LHCN-M2 (cell line): Measurements from ENCODE around the gene HIPK4. TPM values are rescaled to one million over a fixed set of nuclear protein-coding genes. Genes with fewer than 3 reads are reported as not detected.
"Not testable (repeated sequence)": the region's sequence is repeated elsewhere in the genome, so short reads cannot be mapped to it uniquely, and the experiment has no call there.

ENCODE experiments used
- DNase-seq: peaks from one replicate; pipeline ENCODE4 v3.0.0-alpha.2; 2012; ENCODE audit warnings: low read depth
- polyA plus RNA-seq: library from polyadenylated mRNA; unstranded; fragments of >200 nt; gene quantifications from one replicate; pipeline ENCODE4 v1.2.1, GENCODE V29; 2012; ENCODE audit warnings: missing spikeins
- total RNA-seq: library from RNA; depleted of rRNA; stranded (reverse); fragments of >200 nt; gene quantifications from 2 replicates; pipeline ENCODE4 v1.2.3, GENCODE V29; 2014; rRNA removed

The HIPK4 gene
- not detected in 2 replicates for total RNA-seq
- polyA plus RNA-seq = 0.13 TPM

- DNase-seq = no peak
Observed at GRCh38 chr19:40390084-40390742, at the start of gene HIPK4. TSS of gene HIPK4 (minus strand) at chr19:40390181. CDS start at chr19:40389902, 279 bp downstream.

GRCh38 chr19:40438284-40438683 lies 48.3 kb upstream of the HIPK4 start:
- DNase-seq = no peak

- peak; percentile 89 for DNase-seq
Observed at GRCh38 chr19:40433391-40434216, 43.6 kb upstream of the HIPK4 start.

- DNase-seq = not testable (repeated sequence)
Observed at GRCh38 chr19:40432760-40433159, 42.8 kb upstream of the HIPK4 start.

DNA sequence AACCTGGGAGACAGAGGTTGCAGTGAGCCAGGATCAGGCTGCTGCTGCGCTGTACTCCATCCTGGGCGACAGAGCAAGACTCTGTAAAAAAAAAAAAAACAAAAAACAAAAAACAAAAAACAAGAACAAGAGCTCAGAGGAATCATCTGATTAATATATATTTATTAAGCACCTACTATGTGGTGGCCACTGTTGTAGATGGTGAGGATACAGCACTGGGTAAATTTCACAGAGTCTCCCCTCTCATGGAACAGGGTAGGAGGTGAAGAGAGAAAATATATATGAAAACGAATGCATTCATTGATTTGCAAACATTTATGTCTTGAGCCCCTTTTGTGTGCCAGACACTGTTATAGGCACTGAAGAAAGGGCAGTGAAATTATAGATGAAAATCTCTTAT lies 41.7 kb upstream of the HIPK4 start:
- no peak for DNase-seq

GRCh38 chr19:40430242-40430641 lies 40.3 kb upstream of the HIPK4 start:
- DNase-seq = not testable (repeated sequence)

GRCh38 chr19:40428197-40428596 lies 38.2 kb upstream of the HIPK4 start:
- DNase-seq = not testable (repeated sequence)

DNA sequence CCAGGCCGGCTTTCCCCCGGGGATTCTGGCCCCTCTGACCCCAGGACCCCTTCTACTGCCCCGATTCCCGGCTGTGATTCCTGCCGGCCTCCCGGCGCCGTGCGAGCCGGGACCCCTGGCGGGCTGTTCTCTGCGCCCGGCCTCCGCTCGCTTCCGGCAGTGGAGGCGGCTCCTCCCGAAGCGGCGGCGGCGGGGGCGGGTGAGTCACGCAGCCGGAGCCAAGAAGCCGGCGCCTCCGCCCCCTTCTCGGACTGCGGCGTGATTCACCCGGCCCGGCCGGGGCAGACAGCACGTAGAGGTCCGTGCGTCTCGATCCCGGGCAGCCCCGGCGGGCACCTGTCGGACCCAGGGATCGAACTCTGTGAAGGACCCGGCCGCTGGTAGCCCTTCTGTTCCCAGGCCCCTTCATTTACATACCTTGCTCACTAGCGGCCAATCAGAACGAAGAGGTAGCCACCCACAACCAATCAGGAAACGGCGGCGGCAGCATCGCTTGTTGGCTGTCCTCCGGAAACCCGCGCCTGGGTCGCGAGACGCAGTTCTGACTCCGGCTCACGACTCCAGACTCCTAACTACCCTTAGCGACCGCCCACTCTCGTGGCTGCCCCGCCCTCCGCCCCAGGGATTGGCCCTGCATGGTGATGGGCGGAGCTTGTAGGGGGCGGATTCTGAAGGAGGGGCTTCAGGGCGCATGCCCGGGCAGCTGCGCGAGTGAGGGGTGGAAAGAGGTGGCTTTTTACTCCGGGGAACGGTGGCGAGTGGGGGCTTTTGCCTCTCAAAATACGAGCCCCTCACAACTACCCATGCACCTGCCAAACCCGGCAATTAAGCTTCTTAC lies 35.7 kb upstream of the HIPK4 start, which contains the start of gene SERTAD1:
Gene SERTAD1 (minus strand): TSS at position 543 of the 838 bp plus-strand sequence. CDS start 2,446 bp downstream, outside the sequence.
- peak; percentile 99 for DNase-seq

DNA sequence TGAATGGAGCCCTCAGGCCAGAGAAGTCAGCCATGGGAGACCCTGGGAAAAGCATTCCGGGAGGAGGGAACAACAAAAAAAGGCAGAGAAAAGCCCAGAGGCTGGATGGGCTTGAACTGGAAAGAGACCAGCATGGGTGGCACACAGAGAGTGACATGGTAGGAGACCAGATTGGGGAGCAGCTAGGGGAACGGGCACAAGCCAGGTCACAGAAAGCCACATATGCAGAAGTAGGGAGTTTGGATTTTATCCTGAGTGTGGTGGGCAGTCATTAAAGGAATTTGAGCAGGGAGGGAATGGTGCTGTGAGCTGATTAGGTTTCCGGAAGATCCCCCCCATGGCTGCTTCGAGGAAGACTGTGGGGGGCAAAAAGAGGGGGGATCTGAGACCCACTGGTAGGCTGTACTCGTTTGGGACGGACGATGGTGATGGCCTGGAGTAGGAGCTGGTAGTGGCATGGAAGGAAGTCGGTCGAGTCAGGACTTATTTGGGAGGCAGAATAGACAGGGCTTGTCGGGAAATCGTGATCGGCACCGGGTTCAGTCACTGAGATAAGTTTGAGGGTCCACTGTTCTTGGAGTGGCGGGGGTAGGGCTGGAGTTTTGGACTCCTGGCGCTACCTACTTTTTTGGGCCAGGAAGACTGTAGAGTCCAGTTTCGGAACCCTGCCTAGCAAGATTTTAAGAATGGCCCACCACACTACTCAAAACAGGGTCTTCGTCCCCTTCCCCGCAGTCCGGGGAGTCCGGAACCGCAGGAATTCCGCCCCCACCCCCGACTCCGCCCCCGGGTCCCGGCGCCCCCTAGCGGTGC lies 34.9 kb upstream of the HIPK4 start:
- DNase-seq = no peak

DNA sequence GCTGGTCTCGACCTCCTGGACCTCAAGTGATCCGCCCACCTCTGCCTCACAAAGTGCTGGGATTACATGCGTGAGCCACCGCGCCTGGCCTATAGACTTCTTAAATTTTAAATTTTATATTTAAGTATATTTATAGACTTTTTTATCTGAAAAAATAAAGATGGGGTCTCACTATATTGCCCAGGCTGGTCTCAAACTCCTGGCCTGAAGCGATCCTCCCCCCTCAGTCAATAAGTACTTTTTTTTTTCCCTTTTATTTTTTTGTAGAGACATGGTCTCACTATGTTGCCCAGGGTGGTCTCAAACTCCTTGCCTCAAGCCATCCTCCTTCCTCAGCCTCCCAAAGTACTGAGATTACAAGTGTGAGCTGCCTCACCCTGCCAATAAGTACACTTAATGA lies 34.0 kb upstream of the HIPK4 start:
- no peak for DNase-seq

DNA sequence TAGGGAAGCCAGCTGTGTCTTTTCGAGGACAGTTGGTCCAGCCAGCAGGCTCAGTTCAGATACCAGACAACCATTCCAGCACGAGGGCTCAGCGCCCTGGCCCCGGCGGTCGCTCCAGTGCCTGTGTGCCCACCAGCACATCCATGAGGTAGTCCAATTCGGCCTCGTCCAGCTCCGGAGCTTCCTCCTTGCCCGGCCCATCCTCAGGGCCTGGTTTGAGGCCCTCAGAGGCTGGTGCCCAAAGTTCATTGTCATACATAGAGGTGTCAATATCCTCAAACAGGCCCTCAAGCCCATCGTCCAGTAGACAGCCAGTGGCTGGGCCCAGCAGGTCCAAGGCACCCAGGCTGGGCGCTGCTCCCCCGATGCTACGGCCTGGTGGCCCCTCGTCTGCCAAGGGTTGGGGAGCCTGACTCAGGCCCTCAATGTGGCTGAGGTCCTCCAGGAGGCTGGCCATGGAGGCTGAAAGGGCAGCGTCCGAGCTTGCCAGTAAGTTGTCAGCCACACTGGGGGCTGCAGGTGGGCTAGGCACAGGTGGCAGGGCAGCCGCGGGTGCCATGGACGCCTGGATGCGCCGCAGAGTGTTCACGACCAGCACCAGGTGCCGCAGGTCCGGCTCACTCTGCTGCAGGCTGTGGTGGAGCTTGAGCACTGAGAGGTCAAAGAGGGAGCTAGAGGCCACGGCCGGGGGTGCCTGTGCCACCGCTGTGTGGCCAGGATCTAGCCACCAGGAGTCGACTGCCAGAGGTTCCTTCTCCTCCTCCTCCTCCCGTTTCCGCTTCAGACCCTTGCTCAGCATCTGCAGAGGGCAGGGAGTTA lies 33.0 kb upstream of the HIPK4 start:
- no peak for DNase-seq

DNA sequence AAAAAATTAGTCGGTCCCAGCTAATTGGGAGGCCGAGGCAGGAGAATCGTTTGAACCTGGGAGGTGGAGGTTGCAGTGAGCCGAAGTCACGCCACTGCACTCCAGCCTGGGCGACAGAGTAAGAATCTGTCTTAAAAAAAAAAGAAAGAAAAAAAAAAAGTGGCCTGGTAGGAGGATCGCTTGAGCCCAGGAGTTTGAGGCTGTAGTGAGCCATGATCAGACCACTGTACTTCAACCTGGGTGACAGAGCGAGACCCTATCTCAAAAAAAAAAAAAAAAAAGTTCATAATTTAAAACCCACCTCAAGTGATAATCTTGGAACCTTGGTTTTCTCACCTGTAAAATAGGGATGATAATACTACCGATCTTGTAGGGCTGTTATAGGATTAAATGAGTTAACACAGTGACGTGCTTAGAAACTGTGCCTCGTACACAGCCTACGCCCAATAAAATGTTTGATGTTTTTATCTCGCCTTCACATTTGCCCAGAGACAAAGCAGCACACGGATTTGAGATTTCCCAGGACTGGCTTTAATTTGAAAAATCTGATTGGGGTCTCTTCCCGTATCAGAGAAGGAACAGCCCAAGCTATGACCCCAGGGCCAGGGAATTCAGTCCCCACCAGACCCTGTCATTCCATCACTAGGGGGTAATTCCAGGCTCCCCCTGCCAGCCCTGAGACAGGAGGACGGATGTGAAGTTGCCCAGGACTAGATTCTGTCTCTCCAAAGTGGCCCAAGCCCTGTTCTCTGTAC lies 32.2 kb upstream of the HIPK4 start:
- DNase-seq = no peak

- peak; percentile 94 for DNase-seq
Observed at GRCh38 chr19:40420766-40421765, 31.1 kb upstream of the HIPK4 start.

DNA sequence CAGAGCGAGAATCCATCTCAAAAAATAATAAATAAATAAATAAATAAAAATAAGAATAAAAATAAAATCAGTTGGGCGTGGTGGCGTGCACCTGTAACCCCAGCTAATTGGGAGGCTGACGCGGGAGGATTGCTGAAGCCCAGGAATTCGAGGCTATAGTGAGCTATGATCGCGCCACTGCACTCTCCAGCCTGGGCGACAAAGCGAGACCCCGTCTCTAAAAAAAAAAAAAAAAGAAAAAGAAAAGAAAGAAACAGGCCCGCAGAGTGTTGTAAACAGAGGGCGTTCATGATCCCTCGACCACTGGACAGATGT lies 30.4 kb upstream of the HIPK4 start:
- DNase-seq = no peak

DNA sequence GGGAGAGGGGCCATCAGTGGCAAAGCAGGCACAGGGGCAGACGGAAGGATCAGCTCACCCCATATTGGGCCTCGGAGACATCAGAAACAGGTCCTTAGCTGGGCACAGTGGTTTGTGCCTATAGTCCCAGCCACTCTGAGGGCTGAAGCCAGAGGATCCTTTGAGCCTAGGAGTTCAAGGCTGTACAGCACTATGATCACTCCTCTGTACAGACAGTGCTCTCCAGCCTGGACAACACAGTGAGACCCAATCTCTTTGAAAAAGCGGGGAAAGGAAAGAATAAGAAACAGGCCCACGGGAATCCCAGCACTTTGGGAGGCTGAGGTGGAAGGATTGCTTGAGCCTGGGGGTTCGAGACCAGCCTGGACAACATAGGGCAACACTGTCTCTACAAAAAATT lies 29.8 kb upstream of the HIPK4 start:
- no peak for DNase-seq

- no peak for DNase-seq
Observed at GRCh38 chr19:40419066-40419612, 29.2 kb upstream of the HIPK4 start.

- DNase-seq = no peak
Observed at GRCh38 chr19:40418040-40418439, 28.1 kb upstream of the HIPK4 start.

DNA sequence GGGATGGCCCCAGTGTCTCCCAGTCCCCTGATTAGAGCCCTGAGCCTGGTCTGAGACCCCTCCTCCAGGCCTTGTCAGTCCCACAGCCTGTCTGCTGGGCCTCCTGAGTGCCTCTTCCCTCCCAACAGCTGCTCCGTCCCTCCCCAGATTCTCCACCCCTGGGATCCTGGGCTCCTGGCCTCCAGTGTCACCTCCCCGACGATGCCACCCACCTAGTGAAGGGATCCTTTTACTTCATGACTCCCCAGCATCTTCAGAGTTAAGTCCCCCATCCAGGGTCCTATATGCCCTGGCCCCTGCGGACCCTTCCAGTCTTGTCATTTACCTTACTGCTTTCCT lies 27.6 kb upstream of the HIPK4 start:
- DNase-seq = no peak
